ENCODE data around the gene WSCD1.

WSCD1 gene

DNA sequence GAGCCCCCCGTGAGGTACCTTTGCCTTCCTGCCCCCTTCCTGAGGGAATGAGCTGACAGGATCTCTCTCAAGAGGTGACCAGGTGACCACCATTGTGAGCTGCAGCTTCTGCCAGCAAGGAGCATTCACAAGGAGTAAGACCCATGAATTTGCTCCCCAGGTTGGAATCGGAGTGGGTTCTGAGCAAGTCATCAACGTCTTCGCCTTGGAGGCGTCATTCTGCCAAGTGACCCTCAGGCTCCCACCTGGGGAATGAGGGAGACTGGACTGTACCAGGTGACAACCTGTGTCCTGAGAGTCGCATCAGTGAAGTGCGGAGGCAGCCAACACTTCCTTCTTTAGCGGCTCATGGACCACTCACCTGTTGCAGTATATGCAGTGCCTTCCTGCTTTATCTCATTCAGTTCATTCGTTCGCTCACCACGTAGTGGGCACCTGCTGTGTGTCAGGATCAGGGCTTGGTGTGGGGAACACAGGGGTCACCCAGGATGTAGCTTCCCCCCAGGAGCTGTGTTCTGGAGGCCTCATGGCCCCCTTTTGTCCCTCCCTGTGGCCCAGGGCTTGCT, 22.8 kb downstream of the WSCD1 start:
- ChIA-PET CTCF (no interaction called here), POLR2A (no interaction called here)
- TF ChIP-seq CTCF (IDR thresholded peaks at IDR 0.05; ENCODE audit: insufficient read depth, low read length, missing control alignments): no peak
- no peak overlapping the region for H3K4me3 ChIP-seq (ENCODE audit: low read depth, low read length)
- DNase-seq (ENCODE audit: low read depth, low spot score): no peak

GRCh38 chr17:6094453-6094852, 24.3 kb downstream of the WSCD1 start:
- ChIA-PET CTCF (no interaction called here), POLR2A (no interaction called here)
- H3K4me3 ChIP-seq (ENCODE audit: low read depth, low read length): no peak overlapping the region
- no peak for TF ChIP-seq CTCF (IDR thresholded peaks at IDR 0.05; ENCODE audit: insufficient read depth, low read length, missing control alignments)
- no peak for DNase-seq (ENCODE audit: low read depth, low spot score)

DNA sequence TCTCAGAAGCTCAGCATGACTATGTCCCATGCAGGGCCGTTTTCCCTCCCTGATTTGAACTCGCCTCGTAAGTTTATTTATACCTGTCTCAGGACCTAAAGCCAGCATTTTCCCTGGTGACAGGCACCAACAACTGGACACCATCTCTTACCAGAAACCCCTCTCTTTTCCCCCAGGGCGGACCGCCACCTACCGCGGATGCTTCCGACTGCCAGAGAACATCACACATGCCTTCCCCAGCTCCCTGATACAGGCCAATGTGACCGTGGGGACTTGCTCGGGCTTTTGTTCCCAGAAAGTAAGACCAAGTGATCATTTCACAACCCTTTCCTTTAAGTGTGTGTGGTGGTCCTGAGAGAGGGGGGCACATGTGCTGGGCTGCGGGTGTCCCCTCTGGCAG, 24.7 kb downstream of the WSCD1 start:
- TF ChIP-seq CTCF (IDR thresholded peaks at IDR 0.05; ENCODE audit: insufficient read depth, low read length, missing control alignments): no peak
- no peak for DNase-seq (ENCODE audit: low read depth, low spot score)
- no peak overlapping the region for H3K4me3 ChIP-seq (ENCODE audit: low read depth, low read length)
- ChIA-PET POLR2A (no interaction called here), CTCF (no interaction called here)

GRCh38 chr17:6095501-6095900, 25.3 kb downstream of the WSCD1 start:
- DNase-seq (ENCODE audit: low read depth, low spot score): no peak
- ChIA-PET POLR2A (no interaction called here), CTCF (no interaction called here)
- TF ChIP-seq CTCF (IDR thresholded peaks at IDR 0.05; ENCODE audit: insufficient read depth, low read length, missing control alignments): no peak
- no peak overlapping the region for H3K4me3 ChIP-seq (ENCODE audit: low read depth, low read length)

GRCh38 chr17:6096201-6097004, 26.2 kb downstream of the WSCD1 start:
- H3K4me3 ChIP-seq (ENCODE audit: low read depth, low read length): no peak overlapping the region
- DNase-seq (ENCODE audit: low read depth, low spot score): no peak
- CTCF ChIA-PET: no interaction called here
- no peak for TF ChIP-seq CTCF (IDR thresholded peaks at IDR 0.05; ENCODE audit: insufficient read depth, low read length, missing control alignments)
- POLR2A ChIA-PET: no interaction called here

GRCh38 chr17:6097005-6097279, 26.8 kb downstream of the WSCD1 start:
- ChIA-PET POLR2A (no interaction called here), CTCF (no interaction called here)
- no peak for TF ChIP-seq CTCF (IDR thresholded peaks at IDR 0.05; ENCODE audit: insufficient read depth, low read length, missing control alignments)
- no peak for DNase-seq (ENCODE audit: low read depth, low spot score)
- H3K4me3 ChIP-seq (ENCODE audit: low read depth, low read length): no peak overlapping the region

Data from AG04449 (cell line).